ENCODE data around the gene TOR1AIP2.

Gene TOR1AIP2

GRCh38 chr1:179911812-179912211, 34.2 kb upstream of the TOR1AIP2 start:
- no peaks in the 10 kb centered on the region for H3K4me1 ChIP-seq (ENCODE audit: control insufficient read depth, insufficient read depth, low read length, unreplicated experiment)
- no peaks in the 10 kb centered on the region for H3K27me3 ChIP-seq (ENCODE audit: insufficient read depth, low read length)
- H2AFZ ChIP-seq (ENCODE audit: low read length, unreplicated experiment) = no peak overlapping the region
- H3K27ac ChIP-seq (ENCODE audit: low read depth, low read length) = no peak overlapping the region
- peaks cover 35% of the 10 kb centered on the region for H3K36me3 ChIP-seq (ENCODE audit: insufficient read depth, low read length)
- H3K4me3 ChIP-seq (ENCODE audit: low read depth, low read length) = no peak overlapping the region
- no peaks in the 10 kb centered on the region for H3K79me2 ChIP-seq (ENCODE audit: control insufficient read depth, insufficient read depth, low read length, unreplicated experiment)

- no peaks in the 10 kb centered on the region for H3K4me1 ChIP-seq (ENCODE audit: control insufficient read depth, insufficient read depth, low read length, unreplicated experiment)
- no peak overlapping the region for H3K4me3 ChIP-seq (ENCODE audit: low read depth, low read length)
- H3K27ac ChIP-seq (ENCODE audit: low read depth, low read length) = no peak overlapping the region
- no peaks in the 10 kb centered on the region for H3K27me3 ChIP-seq (ENCODE audit: insufficient read depth, low read length)
- peaks cover 40% of the 10 kb centered on the region for H3K36me3 ChIP-seq (ENCODE audit: insufficient read depth, low read length)
- no peak overlapping the region for H2AFZ ChIP-seq (ENCODE audit: low read length, unreplicated experiment)
- no peaks in the 10 kb centered on the region for H3K79me2 ChIP-seq (ENCODE audit: control insufficient read depth, insufficient read depth, low read length, unreplicated experiment)
These were observed 33.3 kb upstream of the TOR1AIP2 start for GRCh38 chr1:179910934-179911333.

- Histone ChIP-seq H3K27ac (ENCODE audit: low read depth, low read length) (no peak overlapping the region), H3K79me2 (ENCODE audit: control insufficient read depth, insufficient read depth, low read length, unreplicated experiment) (peaks cover 19% of the 10 kb centered on the region)
These were observed 12.0 kb upstream of the TOR1AIP2 start for GRCh38 chr1:179889589-179889988.

GRCh38 chr1:179888071-179888470, 10.5 kb upstream of the TOR1AIP2 start:
- H3K4me1 ChIP-seq (ENCODE audit: control insufficient read depth, insufficient read depth, low read length, unreplicated experiment) = peaks cover 12% of the 10 kb centered on the region
- H2AFZ ChIP-seq (ENCODE audit: low read length, unreplicated experiment) = no peak overlapping the region
- no peak overlapping the region for H3K27ac ChIP-seq (ENCODE audit: low read depth, low read length)
- no peak overlapping the region for H3K4me3 ChIP-seq (ENCODE audit: low read depth, low read length)
- no peaks in the 10 kb centered on the region for H3K27me3 ChIP-seq (ENCODE audit: insufficient read depth, low read length)
- peaks cover 34% of the 10 kb centered on the region for H3K79me2 ChIP-seq (ENCODE audit: control insufficient read depth, insufficient read depth, low read length, unreplicated experiment)
- peaks cover 24% of the 10 kb centered on the region for H3K36me3 ChIP-seq (ENCODE audit: insufficient read depth, low read length)

More at GRCh38 chr1:179889589-179889988, 12.0 kb upstream of the TOR1AIP2 start:
- H2AFZ ChIP-seq (ENCODE audit: low read length, unreplicated experiment) = no peak overlapping the region
- H3K4me3 ChIP-seq (ENCODE audit: low read depth, low read length) = no peak overlapping the region
- peaks cover 24% of the 10 kb centered on the region for H3K36me3 ChIP-seq (ENCODE audit: insufficient read depth, low read length)
- peaks cover 6% of the 10 kb centered on the region for H3K4me1 ChIP-seq (ENCODE audit: control insufficient read depth, insufficient read depth, low read length, unreplicated experiment)
- no peaks in the 10 kb centered on the region for H3K27me3 ChIP-seq (ENCODE audit: insufficient read depth, low read length)

- peaks cover 40% of the 10 kb centered on the region for H3K79me2 ChIP-seq (ENCODE audit: control insufficient read depth, insufficient read depth, low read length, unreplicated experiment)
- H3K27me3 ChIP-seq (ENCODE audit: insufficient read depth, low read length) = no peaks in the 10 kb centered on the region
- H2AFZ ChIP-seq (ENCODE audit: low read length, unreplicated experiment) = no peak overlapping the region
- H3K4me3 ChIP-seq (ENCODE audit: low read depth, low read length) = peak overlapping the region; percentile 84
- H3K4me1 ChIP-seq (ENCODE audit: control insufficient read depth, insufficient read depth, low read length, unreplicated experiment) = peaks cover 16% of the 10 kb centered on the region
- peaks cover 13% of the 10 kb centered on the region for H3K36me3 ChIP-seq (ENCODE audit: insufficient read depth, low read length)
- H3K27ac ChIP-seq (ENCODE audit: low read depth, low read length) = no peak overlapping the region; the same call in 1 of the 2 replicates
These were observed 6.1 kb upstream of the TOR1AIP2 start for GRCh38 chr1:179883745-179884138.

GRCh38 chr1:179883040-179883744, 5.6 kb upstream of the TOR1AIP2 start:
- peak overlapping the region; percentile 96 for H3K27ac ChIP-seq (ENCODE audit: low read depth, low read length)
- peaks cover 40% of the 10 kb centered on the region for H3K79me2 ChIP-seq (ENCODE audit: control insufficient read depth, insufficient read depth, low read length, unreplicated experiment)
- H3K4me3 ChIP-seq (ENCODE audit: low read depth, low read length) = peak overlapping the region; percentile 84
- H3K4me1 ChIP-seq (ENCODE audit: control insufficient read depth, insufficient read depth, low read length, unreplicated experiment) = peaks cover 18% of the 10 kb centered on the region
- peak overlapping the region; percentile 38 for H2AFZ ChIP-seq (ENCODE audit: low read length, unreplicated experiment)
- peaks cover 13% of the 10 kb centered on the region for H3K36me3 ChIP-seq (ENCODE audit: insufficient read depth, low read length)
- no peaks in the 10 kb centered on the region for H3K27me3 ChIP-seq (ENCODE audit: insufficient read depth, low read length)

GRCh38 chr1:179882253-179883039, 4.8 kb upstream of the TOR1AIP2 start, which contains the start of gene TOR1AIP1:
Gene TOR1AIP1, plus strand, starts transcription at chr1:179882285. Its CDS starts 218 bp downstream, at chr1:179882503.
- peaks cover 13% of the 10 kb centered on the region for H3K36me3 ChIP-seq (ENCODE audit: insufficient read depth, low read length)
- H3K27me3 ChIP-seq (ENCODE audit: insufficient read depth, low read length) = no peaks in the 10 kb centered on the region
- peaks cover 40% of the 10 kb centered on the region for H3K79me2 ChIP-seq (ENCODE audit: control insufficient read depth, insufficient read depth, low read length, unreplicated experiment)
- H3K4me3 ChIP-seq (ENCODE audit: low read depth, low read length) = peak within 1 kb of the TSS; percentile 84
- peak within 1 kb of the TSS; percentile 77 for H2AFZ ChIP-seq (ENCODE audit: low read length, unreplicated experiment)
- H3K27ac ChIP-seq (ENCODE audit: low read depth, low read length) = peak within 1 kb of the TSS; percentile 96
- peaks cover 22% of the 10 kb centered on the region for H3K4me1 ChIP-seq (ENCODE audit: control insufficient read depth, insufficient read depth, low read length, unreplicated experiment)

GRCh38 chr1:179881642-179882252, 4.1 kb upstream of the TOR1AIP2 start:
- Histone ChIP-seq H2AFZ (ENCODE audit: low read length, unreplicated experiment) (peak overlapping the region; percentile 51), H3K36me3 (ENCODE audit: insufficient read depth, low read length) (peaks cover 13% of the 10 kb centered on the region), H3K4me1 (ENCODE audit: control insufficient read depth, insufficient read depth, low read length, unreplicated experiment) (peaks cover 22% of the 10 kb centered on the region), H3K4me3 (ENCODE audit: low read depth, low read length) (peak overlapping the region; percentile 84), H3K27me3 (ENCODE audit: insufficient read depth, low read length) (no peaks in the 10 kb centered on the region), H3K79me2 (ENCODE audit: control insufficient read depth, insufficient read depth, low read length, unreplicated experiment) (peaks cover 45% of the 10 kb centered on the region), H3K27ac (ENCODE audit: low read depth, low read length) (peak overlapping the region; percentile 96)

GRCh38 chr1:179879797-179880196, 2.2 kb upstream of the TOR1AIP2 start:
- H3K27ac ChIP-seq (ENCODE audit: low read depth, low read length) = no peak overlapping the region
- peaks cover 28% of the 10 kb centered on the region for H3K4me1 ChIP-seq (ENCODE audit: control insufficient read depth, insufficient read depth, low read length, unreplicated experiment)
- no peaks in the 10 kb centered on the region for H3K27me3 ChIP-seq (ENCODE audit: insufficient read depth, low read length)
- peaks cover 12% of the 10 kb centered on the region for H3K36me3 ChIP-seq (ENCODE audit: insufficient read depth, low read length)
- no peak overlapping the region for H2AFZ ChIP-seq (ENCODE audit: low read length, unreplicated experiment)
- H3K4me3 ChIP-seq (ENCODE audit: low read depth, low read length) = no peak overlapping the region
- peaks cover 55% of the 10 kb centered on the region for H3K79me2 ChIP-seq (ENCODE audit: control insufficient read depth, insufficient read depth, low read length, unreplicated experiment)

GRCh38 chr1:179876300-179876715, 1.3 kb downstream of the TOR1AIP2 start:
- Histone ChIP-seq H3K36me3 (ENCODE audit: insufficient read depth, low read length) (peaks cover 22% of the 10 kb centered on the region; the same call in 1 of the 2 replicates), H3K79me2 (ENCODE audit: control insufficient read depth, insufficient read depth, low read length, unreplicated experiment) (peaks cover 69% of the 10 kb centered on the region), H3K4me1 (ENCODE audit: control insufficient read depth, insufficient read depth, low read length, unreplicated experiment) (peaks cover 23% of the 10 kb centered on the region), H3K4me3 (ENCODE audit: low read depth, low read length) (peak overlapping the region; percentile 85), H3K27ac (ENCODE audit: low read depth, low read length) (peak overlapping the region; percentile 26), H2AFZ (ENCODE audit: low read length, unreplicated experiment) (no peak overlapping the region), H3K27me3 (ENCODE audit: insufficient read depth, low read length) (no peaks in the 10 kb centered on the region)
